Measurements from ENCODE around the gene FOXF1. TPM values are rescaled to one million over a fixed set of nuclear protein-coding genes. Genes with fewer than 3 reads are reported as not detected.

Gene FOXF1
- total and polyA plus RNA-seq, 4 donors = 0.56 to 1.2 (median 0.89) TPM

DNA sequence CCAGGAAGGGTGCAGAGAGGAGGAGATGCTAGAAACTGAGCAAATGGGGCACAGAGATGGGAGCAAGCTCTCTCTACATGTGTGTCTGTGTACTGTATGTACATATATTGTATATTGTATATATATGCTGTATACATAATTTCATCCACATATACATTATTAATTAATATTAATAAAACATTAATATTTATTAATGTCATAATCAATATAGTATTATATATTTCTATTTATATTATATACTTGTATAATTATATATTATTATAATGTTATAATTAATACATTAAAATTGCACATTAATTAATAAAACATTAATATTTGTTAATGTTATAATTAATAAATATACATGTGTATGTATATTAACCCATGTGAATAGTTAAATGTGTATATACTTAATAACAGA lies 31.5 kb upstream of the FOXF1 start:
- H3K27ac ChIP-seq (ENCODE audit: low read depth in 1 of 2, low read length in 2 of 2) = no peak overlapping the region
- TF ChIP-seq, protein P1, sequence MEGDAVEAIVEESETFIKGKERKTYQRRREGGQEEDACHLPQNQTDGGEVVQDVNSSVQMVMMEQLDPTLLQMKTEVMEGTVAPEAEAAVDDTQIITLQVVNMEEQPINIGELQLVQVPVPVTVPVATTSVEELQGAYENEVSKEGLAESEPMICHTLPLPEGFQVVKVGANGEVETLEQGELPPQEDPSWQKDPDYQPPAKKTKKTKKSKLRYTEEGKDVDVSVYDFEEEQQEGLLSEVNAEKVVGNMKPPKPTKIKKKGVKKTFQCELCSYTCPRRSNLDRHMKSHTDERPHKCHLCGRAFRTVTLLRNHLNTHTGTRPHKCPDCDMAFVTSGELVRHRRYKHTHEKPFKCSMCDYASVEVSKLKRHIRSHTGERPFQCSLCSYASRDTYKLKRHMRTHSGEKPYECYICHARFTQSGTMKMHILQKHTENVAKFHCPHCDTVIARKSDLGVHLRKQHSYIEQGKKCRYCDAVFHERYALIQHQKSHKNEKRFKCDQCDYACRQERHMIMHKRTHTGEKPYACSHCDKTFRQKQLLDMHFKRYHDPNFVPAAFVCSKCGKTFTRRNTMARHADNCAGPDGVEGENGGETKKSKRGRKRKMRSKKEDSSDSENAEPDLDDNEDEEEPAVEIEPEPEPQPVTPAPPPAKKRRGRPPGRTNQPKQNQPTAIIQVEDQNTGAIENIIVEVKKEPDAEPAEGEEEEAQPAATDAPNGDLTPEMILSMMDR (IDR thresholded peaks at IDR 0.05; ENCODE audit: low read depth, low read length, missing input control) = no peak
- no peak for TF ChIP-seq FOXA1 (IDR thresholded peaks at IDR 0.05)
- TF ChIP-seq GABPA (IDR thresholded peaks at IDR 0.05 in 1 of 2, conservative IDR thresholded peaks at IDR 0.05 in 1 of 2) = no peak
- TF ChIP-seq NR2F2 (IDR thresholded peaks at IDR 0.05) = no peak
- TF ChIP-seq, protein P2, sequence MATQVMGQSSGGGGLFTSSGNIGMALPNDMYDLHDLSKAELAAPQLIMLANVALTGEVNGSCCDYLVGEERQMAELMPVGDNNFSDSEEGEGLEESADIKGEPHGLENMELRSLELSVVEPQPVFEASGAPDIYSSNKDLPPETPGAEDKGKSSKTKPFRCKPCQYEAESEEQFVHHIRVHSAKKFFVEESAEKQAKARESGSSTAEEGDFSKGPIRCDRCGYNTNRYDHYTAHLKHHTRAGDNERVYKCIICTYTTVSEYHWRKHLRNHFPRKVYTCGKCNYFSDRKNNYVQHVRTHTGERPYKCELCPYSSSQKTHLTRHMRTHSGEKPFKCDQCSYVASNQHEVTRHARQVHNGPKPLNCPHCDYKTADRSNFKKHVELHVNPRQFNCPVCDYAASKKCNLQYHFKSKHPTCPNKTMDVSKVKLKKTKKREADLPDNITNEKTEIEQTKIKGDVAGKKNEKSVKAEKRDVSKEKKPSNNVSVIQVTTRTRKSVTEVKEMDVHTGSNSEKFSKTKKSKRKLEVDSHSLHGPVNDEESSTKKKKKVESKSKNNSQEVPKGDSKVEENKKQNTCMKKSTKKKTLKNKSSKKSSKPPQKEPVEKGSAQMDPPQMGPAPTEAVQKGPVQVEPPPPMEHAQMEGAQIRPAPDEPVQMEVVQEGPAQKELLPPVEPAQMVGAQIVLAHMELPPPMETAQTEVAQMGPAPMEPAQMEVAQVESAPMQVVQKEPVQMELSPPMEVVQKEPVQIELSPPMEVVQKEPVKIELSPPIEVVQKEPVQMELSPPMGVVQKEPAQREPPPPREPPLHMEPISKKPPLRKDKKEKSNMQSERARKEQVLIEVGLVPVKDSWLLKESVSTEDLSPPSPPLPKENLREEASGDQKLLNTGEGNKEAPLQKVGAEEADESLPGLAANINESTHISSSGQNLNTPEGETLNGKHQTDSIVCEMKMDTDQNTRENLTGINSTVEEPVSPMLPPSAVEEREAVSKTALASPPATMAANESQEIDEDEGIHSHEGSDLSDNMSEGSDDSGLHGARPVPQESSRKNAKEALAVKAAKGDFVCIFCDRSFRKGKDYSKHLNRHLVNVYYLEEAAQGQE (IDR thresholded peaks at IDR 0.05) = no peak
- no peak for TF ChIP-seq HNF4G (IDR thresholded peaks at IDR 0.05)
- TF ChIP-seq FOXA2 (IDR thresholded peaks at IDR 0.05) = no peak
- TF ChIP-seq YY1 (IDR thresholded peaks at IDR 0.05) = no peak
- no peak for TF ChIP-seq TAF1 (conservative IDR thresholded peaks at IDR 0.05)
- no peak for TF ChIP-seq JUND (IDR thresholded peaks at IDR 0.05)
- TF ChIP-seq, protein P3, sequence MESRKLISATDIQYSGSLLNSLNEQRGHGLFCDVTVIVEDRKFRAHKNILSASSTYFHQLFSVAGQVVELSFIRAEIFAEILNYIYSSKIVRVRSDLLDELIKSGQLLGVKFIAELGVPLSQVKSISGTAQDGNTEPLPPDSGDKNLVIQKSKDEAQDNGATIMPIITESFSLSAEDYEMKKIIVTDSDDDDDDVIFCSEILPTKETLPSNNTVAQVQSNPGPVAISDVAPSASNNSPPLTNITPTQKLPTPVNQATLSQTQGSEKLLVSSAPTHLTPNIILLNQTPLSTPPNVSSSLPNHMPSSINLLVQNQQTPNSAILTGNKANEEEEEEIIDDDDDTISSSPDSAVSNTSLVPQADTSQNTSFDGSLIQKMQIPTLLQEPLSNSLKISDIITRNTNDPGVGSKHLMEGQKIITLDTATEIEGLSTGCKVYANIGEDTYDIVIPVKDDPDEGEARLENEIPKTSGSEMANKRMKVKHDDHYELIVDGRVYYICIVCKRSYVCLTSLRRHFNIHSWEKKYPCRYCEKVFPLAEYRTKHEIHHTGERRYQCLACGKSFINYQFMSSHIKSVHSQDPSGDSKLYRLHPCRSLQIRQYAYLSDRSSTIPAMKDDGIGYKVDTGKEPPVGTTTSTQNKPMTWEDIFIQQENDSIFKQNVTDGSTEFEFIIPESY (IDR thresholded peaks at IDR 0.05) = no peak
- no peak for TF ChIP-seq HNF4A (conservative IDR thresholded peaks at IDR 0.05)
- TF ChIP-seq RAD21 (IDR thresholded peaks at IDR 0.05) = no peak
- TF ChIP-seq, protein P4, sequence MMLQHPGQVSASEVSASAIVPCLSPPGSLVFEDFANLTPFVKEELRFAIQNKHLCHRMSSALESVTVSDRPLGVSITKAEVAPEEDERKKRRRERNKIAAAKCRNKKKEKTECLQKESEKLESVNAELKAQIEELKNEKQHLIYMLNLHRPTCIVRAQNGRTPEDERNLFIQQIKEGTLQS (IDR thresholded peaks at IDR 0.05) = no peak
- no peak for TF ChIP-seq SP1 (IDR thresholded peaks at IDR 0.05)
- TF ChIP-seq RXRA (IDR thresholded peaks at IDR 0.05) = no peak
- no peak for TF ChIP-seq EGR1 (IDR thresholded peaks at IDR 0.05; ENCODE audit: low read depth in 2 of 2)
- TF ChIP-seq, protein P5, sequence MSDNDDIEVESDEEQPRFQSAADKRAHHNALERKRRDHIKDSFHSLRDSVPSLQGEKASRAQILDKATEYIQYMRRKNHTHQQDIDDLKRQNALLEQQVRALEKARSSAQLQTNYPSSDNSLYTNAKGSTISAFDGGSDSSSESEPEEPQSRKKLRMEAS (IDR thresholded peaks at IDR 0.05) = no peak
- H3K27me3 ChIP-seq (ENCODE audit: control insufficient read depth in 4 of 4, insufficient read depth in 4 of 4, low read length in 3 of 4) = peaks cover 0 to 17% (median 9%) of the 10 kb centered on the region in 4 donors
- H3K4me1 ChIP-seq (ENCODE audit: control insufficient read depth in 4 of 4, insufficient read depth in 4 of 4, low read length in 3 of 4) = no peaks in the 10 kb centered on the region
- no peak overlapping the region for H3K4me3 ChIP-seq (ENCODE audit: low read depth in 1 of 3, low read length in 3 of 3)
- H3K9me3 ChIP-seq (ENCODE audit: control insufficient read depth in 4 of 4, low read length in 3 of 4) = peaks cover 0 to 6% (median 4%) of the 10 kb centered on the region in 4 donors
- H3K9ac ChIP-seq (ENCODE audit: low read depth in 1 of 2, low read length in 2 of 2) = no peak overlapping the region
- no peaks in the 10 kb centered on the region for H3K36me3 ChIP-seq (ENCODE audit: control insufficient read depth in 4 of 4, insufficient read depth in 3 of 4, low read depth in 1 of 4, low read length in 3 of 4)
- DNase-seq (ENCODE audit: low spot score) = no peak

Measured in liver (tissue), 9 donors.